ENCODE measurements around the gene CBX4.
"Not testable (repeated sequence)": the region's sequence is repeated elsewhere in the genome, so short reads cannot be mapped to it uniquely, and the experiment has no call there.

CBX4 gene

DNA sequence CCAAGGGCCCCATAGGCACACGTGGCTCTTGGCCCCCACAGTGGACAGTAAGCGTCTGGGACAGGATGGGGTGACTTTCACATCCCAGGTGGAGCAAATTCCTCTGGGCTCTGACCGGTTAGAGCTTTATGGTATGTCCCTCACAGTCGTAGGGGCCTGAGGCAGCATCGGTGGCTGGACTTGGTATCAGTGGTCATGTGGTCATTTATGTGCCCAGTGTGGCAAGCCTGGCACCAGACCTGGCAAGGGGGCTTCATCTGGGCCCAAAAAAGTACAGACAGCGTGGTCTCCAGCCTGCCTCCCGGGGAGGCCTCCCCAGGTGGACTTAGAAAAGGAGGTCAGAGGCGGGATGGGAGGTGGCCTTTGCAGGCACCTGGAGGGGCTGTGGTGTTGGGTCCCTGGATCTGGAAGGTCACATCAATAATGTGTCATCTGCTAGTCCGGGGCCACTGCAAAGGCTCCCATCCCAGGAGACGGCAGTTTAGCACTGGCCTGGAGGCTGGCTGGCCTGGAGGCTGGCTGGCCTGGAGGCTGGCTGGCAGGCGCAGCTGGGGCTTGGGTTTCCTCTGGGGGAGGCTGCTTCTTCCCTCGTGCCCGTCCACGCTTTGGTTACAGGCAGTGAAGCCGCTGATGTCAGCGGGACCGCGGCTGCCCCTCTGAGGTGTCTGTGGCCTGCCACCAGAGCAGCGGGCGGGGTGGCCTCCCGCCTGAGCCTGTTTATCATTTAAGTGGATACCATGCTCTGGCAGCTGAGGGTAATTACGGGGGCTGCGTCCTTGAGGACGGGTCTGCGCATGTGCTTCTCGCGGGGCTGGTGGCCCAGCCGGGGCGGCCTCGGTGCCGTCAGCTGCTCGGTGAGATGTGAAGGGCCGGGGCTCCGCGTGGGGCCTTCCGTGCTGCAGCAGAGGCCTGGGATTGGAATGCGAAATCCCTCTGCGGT lies 20.7 kb upstream of the CBX4 start:
- DNase-seq (ENCODE audit: low read depth) = no peak

DNA sequence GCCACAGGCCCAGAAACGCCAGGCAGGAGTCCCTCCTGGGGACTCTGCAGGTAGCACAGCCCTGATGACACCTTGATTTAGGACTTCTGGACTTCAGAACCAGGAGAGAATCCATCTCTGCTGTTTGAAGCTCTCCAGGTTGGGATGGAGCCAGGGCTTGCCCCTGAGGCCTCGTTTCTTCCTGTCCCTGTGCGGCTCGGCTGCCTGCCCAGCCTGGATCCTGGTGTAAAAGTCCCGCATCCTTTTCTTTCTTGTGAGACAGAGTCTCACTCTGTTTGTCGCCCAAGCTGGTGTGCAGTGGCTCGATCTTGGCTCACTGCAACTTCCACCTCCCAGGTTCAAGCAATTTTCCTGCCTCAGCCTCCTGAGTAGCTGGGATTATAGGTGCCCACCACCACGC lies 17.9 kb upstream of the CBX4 start:
- DNase-seq (ENCODE audit: low read depth) = no peak

DNA sequence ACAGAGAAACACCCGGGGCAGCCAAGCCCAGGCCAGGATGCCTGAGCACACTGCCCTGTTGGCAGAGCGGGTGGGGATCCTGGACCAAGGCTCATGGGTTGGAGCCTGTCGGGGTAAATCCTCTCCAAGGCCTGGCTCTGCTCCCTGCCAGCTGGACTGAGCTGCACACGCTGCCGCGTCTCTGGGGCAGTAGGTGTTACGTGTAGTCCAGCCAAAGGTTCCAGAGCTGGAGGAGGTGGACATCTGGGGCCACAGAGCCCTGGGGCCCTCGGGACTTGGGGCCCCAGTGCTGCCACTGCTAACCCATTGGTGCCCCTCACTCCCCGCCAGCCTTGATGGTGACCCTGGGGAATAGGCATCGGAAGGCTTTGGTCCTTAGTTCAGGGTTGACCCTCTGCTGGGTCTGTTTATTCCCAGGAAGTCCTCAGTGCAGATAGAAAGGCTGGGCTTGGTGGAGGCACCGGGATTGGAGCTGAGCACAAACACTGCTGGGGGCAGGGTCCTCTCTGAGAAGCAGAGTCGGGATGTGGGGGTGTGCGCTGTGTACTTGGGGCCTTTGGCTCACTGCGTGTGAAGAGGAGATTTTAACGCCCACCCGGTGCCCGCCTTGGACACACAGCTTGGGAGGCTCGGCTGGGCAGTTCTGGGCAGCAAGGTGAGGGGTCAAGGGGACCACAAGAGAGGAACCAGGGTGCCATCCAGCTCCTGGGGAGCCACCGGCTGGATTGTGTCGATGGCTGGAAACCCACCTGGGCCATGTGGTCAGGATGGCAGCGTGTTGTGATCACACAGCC lies 16.3 kb upstream of the CBX4 start:
- no peak for DNase-seq (ENCODE audit: low read depth)

DNA sequence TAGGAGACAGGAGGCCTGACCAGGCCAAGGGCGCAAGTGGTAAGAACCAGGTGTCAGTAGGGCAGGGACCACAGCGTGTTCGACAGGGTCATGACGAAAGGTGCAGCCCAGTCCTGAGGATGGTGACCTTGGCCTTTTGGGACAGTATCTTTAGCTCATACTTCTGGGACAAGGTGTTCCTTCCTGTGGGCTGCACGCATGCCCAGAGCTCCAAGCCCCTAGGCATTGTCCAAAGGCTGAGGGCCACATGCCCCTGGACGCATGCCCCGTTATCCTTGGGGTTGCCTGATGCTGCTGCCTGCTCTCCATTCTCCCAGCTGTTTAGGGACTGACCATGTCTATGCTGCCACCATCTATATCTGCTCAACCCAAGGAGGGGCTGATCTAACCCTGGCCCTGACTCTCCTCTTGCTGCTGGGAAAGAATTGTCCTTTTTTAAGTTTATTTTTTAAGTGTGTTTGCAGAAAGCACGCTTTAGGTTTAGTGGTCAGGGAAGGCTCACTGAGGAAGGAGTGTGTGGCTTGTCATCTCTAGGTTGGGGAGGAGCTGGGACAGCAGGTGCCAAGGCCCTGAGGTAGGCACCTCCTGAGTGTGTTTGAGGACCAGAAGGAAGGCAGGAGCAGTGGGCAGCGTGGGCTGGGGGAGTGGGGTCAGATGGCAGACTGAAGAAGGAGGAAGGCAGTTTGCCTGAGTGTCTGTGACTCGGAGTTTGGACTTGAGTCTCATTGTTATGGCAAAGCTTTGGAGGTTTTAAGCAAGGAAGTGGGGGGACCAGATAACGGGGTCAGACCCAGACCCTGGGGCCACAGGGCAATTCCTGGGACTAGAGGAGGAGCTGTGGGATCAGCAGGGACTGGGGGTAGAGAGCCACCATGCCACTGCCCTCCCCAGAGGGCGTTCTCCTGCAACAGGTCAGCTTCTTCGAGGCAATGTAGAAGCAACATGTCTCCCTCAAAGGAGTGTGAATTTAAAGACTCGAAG lies 15.1 kb upstream of the CBX4 start:
- no peak for DNase-seq (ENCODE audit: low read depth)

DNA sequence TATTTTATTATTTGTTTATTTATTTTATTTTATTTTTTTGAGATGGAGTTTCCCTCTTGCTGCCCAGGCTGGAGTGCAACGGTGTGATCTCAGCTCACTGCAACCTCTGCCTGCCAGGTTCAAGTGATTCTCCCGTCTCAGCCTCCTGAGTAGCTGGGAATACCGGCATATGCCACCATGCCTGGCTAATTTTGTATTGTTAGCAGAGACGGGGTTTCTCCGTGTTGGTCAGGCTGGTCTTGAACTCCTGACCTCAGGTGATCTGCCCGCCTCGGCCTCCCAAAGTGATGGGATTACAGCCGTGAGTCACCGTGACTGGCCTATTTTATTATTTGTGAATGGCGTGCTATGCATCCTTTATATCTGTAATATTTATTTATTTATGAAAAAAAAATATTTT lies 13.9 kb upstream of the CBX4 start:
- DNase-seq (ENCODE audit: low read depth) = not testable (repeated sequence)

DNA sequence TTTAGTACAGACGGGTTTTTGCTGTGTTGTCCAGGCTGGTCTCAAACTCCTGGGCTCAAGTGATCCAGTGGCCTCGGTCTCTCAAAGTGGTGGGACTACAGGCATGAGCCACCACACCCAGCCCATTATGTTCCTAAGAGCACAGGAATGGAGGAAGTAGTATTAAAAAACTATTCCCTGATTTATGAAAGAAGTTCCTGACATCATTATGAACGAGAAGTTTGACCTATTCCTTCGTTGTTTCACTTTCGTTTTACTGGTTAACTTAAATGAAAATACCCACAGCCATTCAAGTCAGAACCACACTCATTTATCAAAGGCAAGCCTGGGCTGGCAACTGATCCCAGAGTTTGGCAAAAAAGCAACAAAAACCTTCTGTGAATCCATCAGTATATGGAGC lies 13.5 kb upstream of the CBX4 start:
- no peak for DNase-seq (ENCODE audit: low read depth)

DNA sequence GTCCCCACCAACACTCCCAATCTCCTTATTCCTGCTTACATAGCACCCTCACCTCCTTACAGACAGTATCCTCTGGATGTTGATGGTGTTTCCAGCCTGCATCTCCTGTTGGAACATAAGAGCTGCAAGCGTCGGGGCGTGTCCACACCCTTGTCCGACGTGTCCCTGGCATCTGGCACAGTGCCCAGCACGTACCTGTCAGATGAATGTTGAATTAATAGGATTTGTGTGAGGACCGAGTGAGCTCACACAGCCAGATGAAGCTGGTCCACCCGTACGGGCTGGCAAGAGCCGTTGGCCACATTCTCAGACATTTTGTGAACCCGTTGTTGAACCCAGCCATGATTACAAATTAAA lies 12.2 kb upstream of the CBX4 start:
- no peak for DNase-seq (ENCODE audit: low read depth)

DNA sequence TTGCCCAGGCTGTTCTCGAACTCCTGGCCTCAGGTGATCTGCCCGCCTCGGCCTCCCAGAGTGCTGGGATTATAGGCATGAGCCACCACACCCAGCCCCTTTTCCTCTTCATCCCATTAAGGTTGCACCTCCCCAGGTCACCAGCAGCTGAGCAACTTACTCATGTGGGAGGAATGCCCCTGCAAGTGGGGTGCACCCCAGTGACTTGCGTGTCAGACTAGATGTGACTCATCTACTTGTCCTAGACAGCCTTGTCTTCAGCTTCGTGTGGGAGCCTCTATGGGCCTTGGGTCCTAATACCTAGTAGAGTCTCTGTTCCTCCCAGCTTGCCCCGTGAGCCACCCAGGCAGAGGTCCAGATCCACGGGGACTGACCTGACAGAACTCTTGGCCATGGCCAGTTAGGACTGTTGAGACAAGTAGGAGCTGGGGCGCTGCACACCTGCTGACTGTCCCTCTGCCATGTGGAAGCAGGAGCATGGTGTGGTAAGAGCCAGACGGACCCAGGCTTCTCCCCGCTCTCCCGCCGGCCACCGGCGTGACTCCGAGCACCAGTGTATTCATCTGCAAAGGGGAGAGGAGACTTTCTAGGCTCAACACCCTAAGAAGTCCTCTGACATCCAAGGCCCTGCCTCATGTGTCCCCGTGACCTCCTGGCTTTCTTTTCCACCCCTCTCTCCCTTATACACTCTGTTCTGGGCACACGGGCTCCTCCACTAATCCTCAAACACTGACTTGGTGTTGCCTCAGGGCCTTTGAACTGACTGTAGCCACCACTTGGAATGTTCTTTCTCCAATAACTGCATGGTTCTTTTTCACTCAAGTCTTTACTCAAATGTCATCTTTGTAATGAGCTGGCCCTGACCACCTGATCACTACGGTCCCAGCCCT lies 11.6 kb upstream of the CBX4 start:
- DNase-seq (ENCODE audit: low read depth) = peak; percentile 64

DNA sequence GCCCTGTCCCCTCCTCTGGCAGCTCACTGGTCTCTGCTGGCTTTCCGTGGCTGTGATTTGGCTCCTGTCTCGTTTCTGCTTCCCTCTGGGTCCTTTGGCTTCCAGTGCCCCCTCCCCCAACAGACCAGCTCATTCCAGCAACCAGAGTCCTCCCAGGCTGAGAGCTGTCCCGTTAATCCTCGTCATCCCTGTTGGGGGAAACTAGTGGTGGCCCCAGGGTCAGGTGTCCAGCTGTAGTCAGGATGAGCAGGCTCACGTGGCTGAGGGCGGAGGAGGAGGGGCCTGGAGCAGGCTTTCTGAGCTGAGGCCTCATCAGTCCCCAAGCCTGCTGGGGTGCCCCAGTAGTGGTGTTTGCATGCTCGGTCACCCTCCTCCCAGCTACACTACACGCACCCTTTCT lies 10.7 kb upstream of the CBX4 start:
- no peak for DNase-seq (ENCODE audit: low read depth)

DNA sequence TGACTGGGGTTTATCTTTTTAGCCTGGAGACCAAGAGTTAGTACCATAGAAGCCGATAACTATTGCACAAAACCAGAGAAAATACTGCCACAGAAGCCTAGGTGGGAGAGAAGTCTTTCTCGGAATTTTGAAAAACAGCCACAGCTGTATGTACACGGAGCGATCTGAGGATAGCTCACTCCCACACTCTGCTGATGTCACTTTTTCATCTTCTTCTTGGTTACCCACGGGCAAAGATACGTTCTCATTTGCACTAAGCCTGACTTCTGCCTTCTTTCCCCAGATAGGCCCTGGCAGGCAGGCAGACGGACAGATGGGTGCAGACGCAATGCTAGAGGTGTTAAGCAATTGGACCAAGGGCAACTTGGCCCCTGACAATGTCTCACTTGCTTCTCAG lies 9.1 kb upstream of the CBX4 start:
- DNase-seq (ENCODE audit: low read depth) = no peak

DNA sequence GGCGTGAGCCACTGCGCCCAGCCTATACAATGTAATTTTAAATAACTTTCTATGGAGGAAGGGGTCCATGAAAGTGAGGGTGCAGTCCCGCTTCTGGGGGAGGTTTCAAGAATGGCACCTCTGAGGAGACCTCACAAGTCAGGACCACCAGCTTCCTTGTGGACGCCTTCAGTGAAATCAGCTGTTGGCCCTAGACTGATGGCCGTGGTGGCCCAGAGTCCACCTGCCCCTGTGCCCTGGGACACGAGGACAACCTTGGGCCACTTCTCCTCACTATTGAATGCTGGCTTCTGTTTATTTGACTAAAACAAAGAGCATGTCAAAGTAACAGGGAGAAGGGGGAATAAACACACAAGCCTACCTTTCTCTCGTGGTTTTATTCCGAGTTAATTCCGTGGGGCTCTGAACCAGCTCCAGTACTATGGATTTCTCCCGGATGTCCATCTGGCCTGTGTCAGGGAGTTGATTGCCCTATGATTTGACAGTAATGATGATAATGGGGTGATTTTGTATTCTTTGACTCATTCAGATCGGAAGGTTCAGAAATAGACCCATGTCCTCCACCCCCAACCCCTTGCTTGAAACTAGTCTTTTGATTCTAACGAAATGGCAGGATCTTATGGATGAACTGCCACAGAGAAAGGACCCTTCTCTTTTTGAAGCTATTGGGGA lies 8.6 kb upstream of the CBX4 start:
- DNase-seq (ENCODE audit: low read depth) = no peak

DNA sequence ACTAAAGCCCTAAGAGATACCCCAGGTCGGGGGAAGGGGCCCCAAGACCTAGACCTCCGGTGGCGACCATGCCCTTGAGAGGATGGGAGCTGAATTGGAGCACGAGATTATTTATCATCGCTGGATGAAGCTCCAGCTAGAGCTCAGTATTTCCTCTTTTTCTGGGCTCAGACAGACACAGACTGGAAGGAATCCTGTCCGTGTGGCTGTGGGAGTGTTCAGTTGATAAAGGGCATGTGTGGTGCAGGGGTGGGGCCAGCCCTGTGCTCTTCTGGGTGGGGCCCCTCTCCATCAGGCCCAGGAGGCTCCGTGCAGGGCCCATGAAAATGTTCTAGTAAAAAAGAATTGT lies 6.3 kb upstream of the CBX4 start:
- DNase-seq (ENCODE audit: low read depth) = no peak

DNA sequence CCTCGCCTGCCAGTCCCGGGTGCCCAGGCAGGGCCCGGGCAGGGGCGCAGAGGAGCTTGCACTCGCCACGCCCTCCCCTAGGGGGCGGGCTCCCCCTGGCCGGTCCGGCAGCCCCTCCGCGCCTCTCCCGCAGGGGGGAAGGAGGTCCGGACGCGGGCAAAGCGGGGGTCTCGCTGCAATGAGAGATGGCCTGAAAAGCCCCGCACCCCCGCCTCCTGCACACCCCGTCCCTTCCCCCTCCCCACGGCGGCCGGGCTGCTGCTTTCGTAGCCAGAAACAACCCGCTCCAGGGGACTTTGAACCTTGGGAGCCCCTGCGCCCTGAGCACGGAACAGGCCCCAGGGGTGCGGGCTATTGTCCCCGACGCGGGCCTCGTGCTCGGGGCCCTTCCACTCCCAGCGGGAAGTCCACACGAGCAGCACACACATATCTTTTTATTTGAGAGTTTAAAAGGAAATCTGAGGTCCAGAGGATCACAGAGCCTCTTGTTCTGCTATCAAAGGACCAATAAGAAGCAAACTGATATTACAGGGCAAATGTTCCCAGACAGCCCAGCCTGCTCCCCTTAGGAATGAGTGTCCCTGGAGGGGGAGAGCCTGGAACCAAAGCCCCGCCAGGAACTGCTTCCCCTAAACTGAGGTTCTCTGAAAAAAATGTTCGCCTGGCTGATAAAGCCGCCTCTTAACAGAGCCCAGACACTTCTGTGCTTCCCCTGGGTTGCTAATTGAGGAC lies 5.8 kb upstream of the CBX4 start:
- no peak for DNase-seq (ENCODE audit: low read depth)

DNA sequence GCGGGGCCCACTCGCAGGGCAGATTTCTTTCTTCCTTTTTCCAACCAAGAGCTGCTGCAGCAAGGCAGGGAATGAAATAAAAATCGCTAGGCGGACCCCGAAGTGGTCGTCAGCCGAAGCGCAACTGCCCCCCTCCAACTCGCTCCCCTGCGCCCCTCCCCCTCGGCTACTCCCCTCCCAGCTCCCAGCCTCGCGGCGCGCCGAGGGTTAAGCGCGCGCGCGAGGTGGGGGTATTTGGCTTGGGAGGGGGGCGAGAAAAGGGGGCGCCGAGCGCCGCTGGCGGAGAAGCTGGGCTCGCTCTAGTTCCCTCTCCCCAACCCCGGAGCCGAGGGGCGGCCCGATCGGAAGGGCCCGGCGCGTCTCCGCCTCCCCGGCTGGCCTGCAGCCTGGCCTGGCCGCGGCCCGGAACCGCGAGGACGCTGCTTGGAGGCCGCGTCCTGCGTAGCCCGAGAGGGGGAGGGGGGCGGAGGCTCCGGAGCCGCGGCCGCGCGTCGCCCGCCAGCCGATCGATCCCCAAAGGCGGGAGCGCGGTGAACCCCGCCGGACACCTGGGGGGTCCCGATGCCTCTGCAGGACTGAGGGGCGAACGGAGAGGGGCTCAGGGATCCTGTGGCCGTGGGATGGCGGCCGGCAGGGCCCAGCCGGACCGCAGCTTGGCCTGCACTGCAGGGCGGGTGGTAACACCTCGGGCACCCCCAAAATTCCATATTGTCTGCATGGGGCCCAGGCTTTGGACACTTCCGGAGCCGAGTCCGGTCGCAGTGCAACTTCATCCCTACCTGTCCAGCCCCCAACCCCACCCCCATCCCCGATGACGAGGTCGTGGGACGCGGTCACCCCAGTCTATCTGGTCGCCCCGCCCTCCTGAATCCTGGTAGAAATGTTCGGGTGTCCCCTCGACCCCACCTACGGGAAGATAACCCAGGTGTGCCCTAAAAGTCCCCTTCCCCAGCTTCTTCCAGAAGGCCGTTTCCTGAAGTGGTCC lies 4.9 kb upstream of the CBX4 start:
- DNase-seq (ENCODE audit: low read depth) = no peak

DNA sequence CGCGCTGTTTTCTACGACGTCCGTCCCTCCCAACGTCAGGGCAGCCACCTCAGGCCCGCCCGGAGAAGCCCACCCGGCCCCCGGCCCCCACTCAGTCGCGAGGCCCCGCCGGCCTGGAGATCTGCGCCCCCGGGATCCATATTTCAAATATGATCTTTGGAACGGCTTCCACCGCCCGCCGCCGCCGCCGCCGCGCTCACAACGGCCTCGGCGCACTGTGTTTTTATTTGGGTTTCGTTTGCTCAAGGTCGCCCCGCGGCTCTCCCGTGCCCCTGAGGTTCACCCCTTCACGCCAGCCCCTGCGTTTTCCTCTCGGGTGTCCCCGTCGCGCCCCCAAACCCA lies 4.2 kb upstream of the CBX4 start:
- DNase-seq (ENCODE audit: low read depth) = no peak

DNA sequence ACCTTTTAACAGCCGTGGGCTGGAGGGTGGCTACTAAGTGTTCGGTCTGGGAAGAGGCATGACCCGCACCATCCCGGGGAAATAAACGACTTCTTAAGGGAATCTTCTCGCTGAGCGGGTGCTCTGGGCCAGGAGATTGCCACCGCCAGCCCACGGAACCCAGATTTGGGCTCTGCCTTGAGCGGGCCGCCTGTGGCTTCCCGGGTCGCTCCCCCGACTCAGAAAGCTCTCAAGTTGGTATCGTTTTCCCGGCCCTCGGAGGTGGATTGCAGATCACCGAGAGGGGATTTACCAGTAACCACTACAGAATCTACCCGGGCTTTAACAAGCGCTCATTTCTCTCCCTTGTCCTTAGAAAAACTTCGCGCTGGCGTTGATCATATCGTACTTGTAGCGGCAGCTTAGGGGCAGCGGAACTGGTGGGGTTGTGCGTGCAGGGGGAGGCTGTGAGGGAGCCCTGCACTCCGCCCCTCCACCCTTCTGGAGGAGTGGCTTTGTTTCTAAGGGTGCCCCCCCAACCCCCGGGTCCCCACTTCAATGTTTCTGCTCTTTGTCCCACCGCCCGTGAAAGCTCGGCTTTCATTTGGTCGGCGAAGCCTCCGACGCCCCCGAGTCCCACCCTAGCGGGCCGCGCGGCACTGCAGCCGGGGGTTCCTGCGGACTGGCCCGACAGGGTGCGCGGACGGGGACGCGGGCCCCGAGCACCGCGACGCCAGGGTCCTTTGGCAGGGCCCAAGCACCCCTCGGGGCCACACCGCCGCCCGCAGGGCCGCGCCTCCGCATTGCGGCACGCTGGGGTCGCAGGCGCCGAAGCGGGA lies 3.6 kb upstream of the CBX4 start:
- no peak for DNase-seq (ENCODE audit: low read depth)

DNA sequence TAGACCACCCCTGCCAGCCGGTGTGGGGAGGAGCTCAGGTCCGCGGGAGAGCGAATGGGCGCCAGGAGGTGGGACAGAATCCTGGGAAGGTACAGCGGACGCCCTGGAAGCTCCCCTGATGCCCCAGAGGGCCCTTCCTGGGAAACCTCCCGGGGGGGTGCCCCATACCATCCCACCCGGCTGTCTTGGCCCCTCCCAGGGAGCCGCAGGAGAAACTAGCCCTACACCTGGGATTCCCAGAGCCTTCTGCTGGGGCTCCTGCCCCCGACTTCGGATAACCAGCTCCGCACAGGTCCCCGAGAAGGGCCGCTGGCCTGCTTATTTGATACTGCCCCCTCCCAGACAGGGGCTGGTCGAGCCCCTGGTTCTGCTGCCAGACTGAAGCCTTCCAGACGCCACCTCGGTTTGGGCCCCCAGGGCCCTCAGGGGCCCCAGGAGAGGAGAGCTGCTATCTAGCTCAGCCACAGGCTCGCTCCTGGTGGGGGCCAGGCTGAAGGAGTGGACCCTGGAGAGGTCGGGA lies 3.0 kb upstream of the CBX4 start:
- no peak for DNase-seq (ENCODE audit: low read depth)

Measured in HS-27A (cell line).